OCI-LY7 (cell line): ENCODE results near the gene MYLK4. TPM values are rescaled to one million over a fixed set of nuclear protein-coding genes. Genes with fewer than 3 reads are reported as not detected.
A peak's percentile ranks its signal among the peaks of the same experiment; 100 is the strongest.

Experiments used
- BruUV-seq: library from RNA; stranded (reverse); fragments of 400-500 nt; replicated peaks from 2 replicates; lab custom pipeline; 2021; lab: Mats Ljungman, UMichigan
- CTCF ChIA-PET: fragments of 300-600 bp; sonication (Branson Sonifier 250); formaldehyde crosslinking; loops from one replicate; lab custom pipeline; 2022; ENCODE audit warnings: antibody characterized with exemption; ENCODE audit not compliant: unreplicated experiment; lab: Charles Lee
- POLR2A ChIA-PET: fragments of 300-600 bp; sonication (Branson Sonifier 250); formaldehyde crosslinking; loops from one replicate; lab custom pipeline; 2022; ENCODE audit warnings: antibody characterized with exemption; lab: Charles Lee
- DNase-seq: peaks from one replicate; pipeline ENCODE4 v3.0.0-alpha.2; 2015; ENCODE audit warnings: low spot score
- H2AFZ ChIP-seq: fragments of 200-600 bp; sonication (generic), shearing (Covaris generic); 2 replicates; pipeline ENCODE4 v1.6.1; 2014; ENCODE audit warnings: mild to moderate bottlenecking, antibody characterized with exemption, low read length, moderate library complexity
- H3K27ac ChIP-seq: fragments of 200-600 bp; sonication (generic); 2 replicates; pipeline ENCODE4 v1.5.1; 2014; ENCODE audit warnings: mixed run types, low read depth, mild to moderate bottlenecking, moderate library complexity, low read length, inconsistent platforms; ENCODE audit not compliant: poor library complexity, severe bottlenecking
- H3K36me3 ChIP-seq: fragments of 200-600 bp; sonication (generic); 2 replicates; pipeline ENCODE4 v1.6.1; 2014; ENCODE audit warnings: mild to moderate bottlenecking, antibody characterized with exemption, low read length, moderate library complexity, mixed read lengths; ENCODE audit not compliant: insufficient read depth
- H3K4me1 ChIP-seq: fragments of 200-600 bp; sonication (generic); 2 replicates; pipeline ENCODE4 v1.5.1; 2014; ENCODE audit warnings: mild to moderate bottlenecking, low read length; ENCODE audit not compliant: insufficient read depth, poor library complexity, severe bottlenecking
- H3K4me2 ChIP-seq: fragments of 200-600 bp; sonication (generic); 2 replicates; pipeline ENCODE4 v1.6.1; 2014; ENCODE audit warnings: mild to moderate bottlenecking, low read length
- H3K4me3 ChIP-seq: fragments of 200-600 bp; sonication (generic); 2 replicates; pipeline ENCODE4 v1.5.1; 2014; ENCODE audit warnings: mild to moderate bottlenecking, low read depth, low read length; ENCODE audit not compliant: poor library complexity, severe bottlenecking
- H3K79me2 ChIP-seq: fragments of 200-600 bp; sonication (generic); 2 replicates; pipeline ENCODE4 v1.6.1; 2016; ENCODE audit warnings: low read depth, mild to moderate bottlenecking, low read length, moderate library complexity, mixed read lengths; ENCODE audit not compliant: insufficient read depth
- H3K9me2 ChIP-seq: fragments of 200-600 bp; sonication (generic); 2 replicates; pipeline ENCODE4 v1.6.1; 2016; ENCODE audit warnings: mild to moderate bottlenecking, low read length, mixed read lengths; ENCODE audit not compliant: insufficient read depth
- H3K9me3 ChIP-seq: fragments of 200-600 bp; sonication (generic); 2 replicates; pipeline ENCODE4 v1.6.1; 2014; ENCODE audit warnings: mild to moderate bottlenecking, mixed run types, low read length, mixed read lengths
- H4K20me1 ChIP-seq: fragments of 200-600 bp; sonication (generic); 2 replicates; pipeline ENCODE4 v1.6.1; 2014; ENCODE audit warnings: mild to moderate bottlenecking, antibody characterized with exemption, low read length, moderate library complexity, mixed read lengths; ENCODE audit not compliant: insufficient read depth
- CTCF ChIP-seq: fragments of 200-600 bp; sonication (generic); conservative IDR thresholded peaks from 2 replicates; pipeline ENCODE4 v1.5.1; 2014; ENCODE audit warnings: mild to moderate bottlenecking, antibody characterized with exemption, low read length, moderate library complexity, mixed read lengths
- EZH2phosphoT487 ChIP-seq: fragments of 200-600 bp; sonication (generic); IDR thresholded peaks from 2 replicates; pipeline ENCODE4 v1.6.1; 2018; ENCODE audit warnings: low read depth, borderline replicate concordance, mild to moderate bottlenecking, mixed run types, antibody characterized with exemption, low read length, moderate library complexity, mixed read lengths
- intact Hi-C: fragments of 100-400 bp; cut with micrococcal nuclease; formaldehyde crosslinking; loops from one replicate; pipeline ENCODE4 v1.10.0; 2022; ENCODE audit not compliant: unreplicated experiment
- total RNA-seq, 2 experiments: library from RNA; depleted of rRNA in 1 of 2; stranded (reverse); fragments of >200 nt in 1 of 2; shearing (Covaris generic) in 1 of 2; gene quantifications; 2 replicates each; pipeline ENCODE4 v1.2.3, GENCODE V29; 2014 to 2022

Gene MYLK4
- total RNA-seq, 2 experiments from 2014 or later, result 0.16 to 0.36 TPM

- Histone ChIP-seq H3K79me2 (peaks cover 4% of the 10 kb centered on the region), H3K4me2 (no peak overlapping the region), H3K4me1 (peaks cover 7% of the 10 kb centered on the region), H2AFZ (no peak overlapping the region), H3K9me3 (peaks cover 5% of the 10 kb centered on the region; the same call in 1 of the 2 replicates), H3K36me3 (no peaks in the 10 kb centered on the region; the same call in 1 of the 2 replicates), H4K20me1 (no peaks in the 10 kb centered on the region), H3K27ac (no peak overlapping the region), H3K4me3 (no peak overlapping the region), H3K9me2 (no peaks in the 10 kb centered on the region)
- intact Hi-C loops, result loop anchor here (10.0 kb wide), 1 partner anchor 594 kb away; no protein-coding TSS in a partner anchor
- ChIA-PET POLR2A (interaction anchor here (0.6 to 1.3 kb wide), 2 partner anchors 9 to 11 kb away, joined by 4 to 6 read pairs; partner anchors contain the start of gene MYLK4), CTCF (interaction anchor here (0.6 kb wide), 1 partner anchor 139 kb away, joined by 3 read pairs; no protein-coding TSS in a partner anchor)
- TF ChIP-seq EZH2phosphoT487 (no peak), CTCF (peak; percentile 76)
- peak; percentile 28 for DNase-seq
- BruUV-seq, result no TSS peak
These were observed 10.4 kb upstream of the MYLK4 start for GRCh38 chr6:2760882-2761842.

- H3K4me3 ChIP-seq, result no peak overlapping the region
- H3K4me2 ChIP-seq, result no peak overlapping the region
- intact Hi-C loops, result no loop called here
- H3K9me3 ChIP-seq, result peaks cover 5% of the 10 kb centered on the region; the same call in 1 of the 2 replicates
- H3K4me1 ChIP-seq, result no peaks in the 10 kb centered on the region
- no peaks in the 10 kb centered on the region for H4K20me1 ChIP-seq
- no peaks in the 10 kb centered on the region for H3K9me2 ChIP-seq
- BruUV-seq, result no TSS peak
- ChIA-PET CTCF (interaction anchor here (1.8 kb wide), 1 partner anchor 9 kb away, joined by 5 read pairs; no protein-coding TSS in a partner anchor), POLR2A (interaction anchor here (0.8 kb wide), 1 partner anchor 210 kb away, joined by 3 read pairs; no protein-coding TSS in a partner anchor)
- no peak overlapping the region for H3K27ac ChIP-seq
- H3K36me3 ChIP-seq, result no peaks in the 10 kb centered on the region; the same call in 1 of the 2 replicates
- DNase-seq, result no peak
- H3K79me2 ChIP-seq, result no peaks in the 10 kb centered on the region
- TF ChIP-seq CTCF (no peak), EZH2phosphoT487 (no peak)
- no peak overlapping the region for H2AFZ ChIP-seq
These were observed 8.3 kb upstream of the MYLK4 start for GRCh38 chr6:2758980-2759379.
